CD4-positive, alpha-beta T cell treated with Interleukin-1 beta for 1 hour (primary cell): ENCODE measurements around the gene OSBPL7.

Experiments used
- DNase-seq, 2 donors: peaks; one replicate each; pipeline ENCODE4 v3.0.0-alpha.2; 2020 to 2022

Gene OSBPL7

GRCh38 chr17:47803201-47803600 is 18.4 kb downstream of the OSBPL7 start:
- no peak for DNase-seq

GRCh38 chr17:47802341-47803022 is 19.1 kb downstream of the OSBPL7 start:
- peak; percentile 60 to 64 for DNase-seq

- DNase-seq, result no peak
These were observed 19.7 kb downstream of the OSBPL7 start for GRCh38 chr17:47801906-47802305.

- no peak for DNase-seq
These were observed 20.3 kb downstream of the OSBPL7 start for GRCh38 chr17:47801176-47801765.

- DNase-seq, result no peak
These were observed 20.9 kb downstream of the OSBPL7 start for GRCh38 chr17:47800686-47801085.

- no peak for DNase-seq
These were observed 23.8 kb downstream of the OSBPL7 start for GRCh38 chr17:47797797-47798196.

GRCh38 chr17:47792979-47793378 is 28.6 kb downstream of the OSBPL7 start:
- no peak for DNase-seq

- DNase-seq, result no peak
These were observed 29.1 kb downstream of the OSBPL7 start for GRCh38 chr17:47792457-47792856.

GRCh38 chr17:47791025-47791424 is 30.6 kb downstream of the OSBPL7 start:
- no peak for DNase-seq

GRCh38 chr17:47789611-47790561 is 31.7 kb downstream of the OSBPL7 start:
- DNase-seq, result peak; percentile 54 to 57

- no peak for DNase-seq
These were observed 36.0 kb downstream of the OSBPL7 start for GRCh38 chr17:47785538-47786123.

- DNase-seq, result no peak
These were observed 40.2 kb downstream of the OSBPL7 start for GRCh38 chr17:47781397-47781796.

GRCh38 chr17:47778184-47778635 is 43.4 kb downstream of the OSBPL7 start:
- DNase-seq, result no peak

- DNase-seq, result peak; percentile 31 to 61
These were observed 45.0 kb downstream of the OSBPL7 start for GRCh38 chr17:47776330-47777197.

GRCh38 chr17:47774987-47775580 is 46.5 kb downstream of the OSBPL7 start:
- no peak for DNase-seq

- no peak for DNase-seq
These were observed 47.3 kb downstream of the OSBPL7 start for GRCh38 chr17:47774331-47774730.

GRCh38 chr17:47773649-47774048 is 47.9 kb downstream of the OSBPL7 start:
- DNase-seq, result peak in 1 of 2 donors; percentile 20

- DNase-seq, result no peak
These were observed 57.5 kb downstream of the OSBPL7 start for GRCh38 chr17:47763913-47764582.

- DNase-seq, result peak in 1 of 2 donors; percentile 11
These were observed 58.9 kb downstream of the OSBPL7 start for GRCh38 chr17:47762728-47763127.

- no peak for DNase-seq
These were observed 61.0 kb downstream of the OSBPL7 start for GRCh38 chr17:47760409-47761140.
